HEK293 (cell line): ENCODE measurements around the gene SH3GLB2.
A peak's percentile ranks its signal among the peaks of the same experiment; 100 is the strongest.

Experiments
- GLIS2 ChIP-seq: fragments of 450-650 bp; formaldehyde crosslinking; IDR thresholded peaks from 2 replicates; pipeline ENCODE4 v1.5.1; 2016; ENCODE audit warnings: missing biosample characterization, missing genetic modification characterization
- KLF1 ChIP-seq: fragments of 450-650 bp; formaldehyde crosslinking; IDR thresholded peaks from 2 replicates; pipeline ENCODE4 v1.5.1; 2016; ENCODE audit warnings: missing biosample characterization, missing genetic modification characterization
- KLF7 ChIP-seq: fragments of 450-650 bp; formaldehyde crosslinking; IDR thresholded peaks from 2 replicates; pipeline ENCODE4 v1.5.1; 2016; ENCODE audit warnings: missing biosample characterization, missing genetic modification characterization, borderline replicate concordance
- KLF9 ChIP-seq: fragments of 450-650 bp; formaldehyde crosslinking; IDR thresholded peaks from 2 replicates; pipeline ENCODE4 v1.5.1; 2016; ENCODE audit warnings: missing biosample characterization, missing genetic modification characterization, low read depth
- PRDM6 ChIP-seq: fragments of 450-650 bp; formaldehyde crosslinking; IDR thresholded peaks from 2 replicates; pipeline ENCODE4 v1.5.1; 2017; ENCODE audit warnings: missing biosample characterization, missing genetic modification characterization
- WT1 ChIP-seq: fragments of 450-650 bp; formaldehyde crosslinking; IDR thresholded peaks from 2 replicates; pipeline ENCODE4 v1.5.1; 2016; ENCODE audit warnings: missing biosample characterization, missing genetic modification characterization
- ZBTB48 ChIP-seq: fragments of 450-650 bp; formaldehyde crosslinking; IDR thresholded peaks from 2 replicates; pipeline ENCODE4 v1.5.1; 2016; ENCODE audit warnings: missing biosample characterization, missing genetic modification characterization
- ZEB2 ChIP-seq: fragments of 450-650 bp; formaldehyde crosslinking; IDR thresholded peaks from 2 replicates; pipeline ENCODE4 v1.5.1; 2016; ENCODE audit warnings: missing biosample characterization, missing genetic modification characterization
- ZFP37 ChIP-seq: fragments of 450-650 bp; formaldehyde crosslinking; IDR thresholded peaks from 2 replicates; pipeline ENCODE4 v1.5.1; 2016; ENCODE audit warnings: missing biosample characterization, missing genetic modification characterization
- ZIC2 ChIP-seq: fragments of 450-650 bp; formaldehyde crosslinking; IDR thresholded peaks from 2 replicates; pipeline ENCODE4 v1.5.1; 2016; ENCODE audit warnings: missing biosample characterization, missing genetic modification characterization
- ZNF138 ChIP-seq: fragments of 450-650 bp; formaldehyde crosslinking; IDR thresholded peaks from 2 replicates; pipeline ENCODE4 v1.5.1; 2016; ENCODE audit warnings: missing biosample characterization, missing genetic modification characterization, borderline replicate concordance
- ZNF175 ChIP-seq: fragments of 450-650 bp; formaldehyde crosslinking; IDR thresholded peaks from 2 replicates; pipeline ENCODE4 v1.5.1; 2016; ENCODE audit warnings: missing biosample characterization, missing genetic modification characterization
- ZNF18 ChIP-seq: fragments of 450-650 bp; formaldehyde crosslinking; IDR thresholded peaks from 2 replicates; pipeline ENCODE4 v1.5.1; 2016; ENCODE audit warnings: missing biosample characterization, missing genetic modification characterization
- ZNF221 ChIP-seq: fragments of 450-650 bp; formaldehyde crosslinking; IDR thresholded peaks from 2 replicates; pipeline ENCODE4 v1.5.1; 2017; ENCODE audit warnings: missing biosample characterization, missing genetic modification characterization, borderline replicate concordance
- ZNF350 ChIP-seq: fragments of 450-650 bp; formaldehyde crosslinking; IDR thresholded peaks from 2 replicates; pipeline ENCODE4 v1.5.0; 2017; ENCODE audit warnings: missing biosample characterization, mild to moderate bottlenecking, missing genetic modification characterization
- ZNF433 ChIP-seq: fragments of 450-650 bp; formaldehyde crosslinking; IDR thresholded peaks from 2 replicates; pipeline ENCODE4 v1.5.1; 2016; ENCODE audit warnings: missing biosample characterization, missing genetic modification characterization, low read depth
- ZNF549 ChIP-seq: fragments of 450-650 bp; IDR thresholded peaks from 2 replicates; pipeline ENCODE4 v1.5.1; 2018; ENCODE audit warnings: missing biosample characterization, missing genetic modification characterization, mild to moderate bottlenecking, inconsistent platforms, moderate library complexity
- ZNF621 ChIP-seq: fragments of 450-650 bp; formaldehyde crosslinking; IDR thresholded peaks from 2 replicates; pipeline ENCODE4 v1.5.1; 2017; ENCODE audit warnings: missing biosample characterization, missing genetic modification characterization
- ZNF626 ChIP-seq: fragments of 450-650 bp; sonication (Bioruptor Pico); formaldehyde crosslinking; IDR thresholded peaks from 2 replicates; pipeline ENCODE4 v1.5.1; 2018; ENCODE audit warnings: missing biosample characterization, missing genetic modification characterization, inconsistent platforms
- ZNF658 ChIP-seq: fragments of 450-650 bp; formaldehyde crosslinking; IDR thresholded peaks from 2 replicates; pipeline ENCODE4; 2016; ENCODE audit warnings: missing biosample characterization, missing genetic modification characterization
- ZNF777 ChIP-seq: fragments of 450-650 bp; formaldehyde crosslinking; IDR thresholded peaks from 2 replicates; pipeline ENCODE4 v1.5.1; 2017; ENCODE audit warnings: missing biosample characterization, missing genetic modification characterization, borderline replicate concordance
- ZSCAN16 ChIP-seq: fragments of 450-650 bp; formaldehyde crosslinking; IDR thresholded peaks from 2 replicates; pipeline ENCODE4 v1.5.1; 2016; ENCODE audit warnings: missing biosample characterization, missing genetic modification characterization
- TF ChIP-seq, protein P1 (sequence below): fragments of 450-650 bp; formaldehyde crosslinking; IDR thresholded peaks from 2 replicates; pipeline ENCODE4 v1.5.1; 2016; ENCODE audit warnings: missing biosample characterization, missing genetic modification characterization
- TF ChIP-seq, protein P2 (sequence below): fragments of 450-650 bp; formaldehyde crosslinking; IDR thresholded peaks from 2 replicates; pipeline ENCODE4 v1.5.0; 2017; ENCODE audit warnings: missing biosample characterization, missing genetic modification characterization, borderline replicate concordance
- TF ChIP-seq, protein P3 (sequence below): fragments of 450-650 bp; formaldehyde crosslinking; IDR thresholded peaks from 2 replicates; pipeline ENCODE4 v1.5.1; 2016; ENCODE audit warnings: missing biosample characterization, missing genetic modification characterization
- TF ChIP-seq, protein P4 (sequence below): fragments of 450-650 bp; formaldehyde crosslinking; IDR thresholded peaks from 2 replicates; pipeline ENCODE4 v1.5.1; 2016; ENCODE audit warnings: missing biosample characterization, missing genetic modification characterization

Gene SH3GLB2

DNA sequence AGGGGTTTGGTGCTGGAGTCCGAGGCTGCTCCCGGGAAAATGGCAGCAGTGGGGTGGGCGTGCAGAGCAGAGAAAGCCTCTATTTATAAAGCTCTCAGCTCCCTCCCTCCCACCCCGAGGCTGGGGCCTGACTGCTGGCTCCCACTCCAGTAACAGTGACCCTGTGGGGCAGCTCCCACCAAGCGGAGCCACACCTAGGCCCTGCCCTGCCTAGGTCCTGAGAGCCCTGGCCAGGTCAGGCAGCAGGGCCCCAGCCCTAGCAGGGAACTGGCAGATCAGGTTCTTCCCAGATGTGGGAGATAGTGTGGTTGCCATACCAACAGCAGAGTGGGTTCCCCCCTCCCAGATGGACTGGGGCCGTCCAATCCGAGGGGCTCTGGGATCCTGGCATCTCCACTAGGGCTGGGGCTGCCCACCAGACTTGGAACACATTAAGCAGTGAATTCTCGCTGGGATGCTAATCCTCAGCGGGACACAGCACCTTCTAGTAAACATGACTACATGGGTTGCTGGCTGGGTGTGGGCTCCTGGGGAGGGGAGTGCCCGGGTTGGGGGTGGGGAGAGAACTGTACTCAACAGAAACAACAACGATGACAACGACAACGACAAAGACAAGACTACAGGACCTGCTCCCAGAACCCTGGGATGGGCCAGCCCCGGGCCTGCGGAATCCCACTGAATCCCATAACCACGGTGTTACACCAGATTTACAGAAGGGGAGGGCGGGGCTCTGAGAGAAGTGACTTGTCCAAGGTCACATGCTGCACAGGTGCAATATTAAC lies 1.5 kb downstream of the SH3GLB2 start (continued):
- peak; percentile 95 for TF ChIP-seq ZIC2 (tag by site-specific recombination)
- TF ChIP-seq ZNF175 (tag by site-specific recombination), result no peak
- TF ChIP-seq, protein P1, sequence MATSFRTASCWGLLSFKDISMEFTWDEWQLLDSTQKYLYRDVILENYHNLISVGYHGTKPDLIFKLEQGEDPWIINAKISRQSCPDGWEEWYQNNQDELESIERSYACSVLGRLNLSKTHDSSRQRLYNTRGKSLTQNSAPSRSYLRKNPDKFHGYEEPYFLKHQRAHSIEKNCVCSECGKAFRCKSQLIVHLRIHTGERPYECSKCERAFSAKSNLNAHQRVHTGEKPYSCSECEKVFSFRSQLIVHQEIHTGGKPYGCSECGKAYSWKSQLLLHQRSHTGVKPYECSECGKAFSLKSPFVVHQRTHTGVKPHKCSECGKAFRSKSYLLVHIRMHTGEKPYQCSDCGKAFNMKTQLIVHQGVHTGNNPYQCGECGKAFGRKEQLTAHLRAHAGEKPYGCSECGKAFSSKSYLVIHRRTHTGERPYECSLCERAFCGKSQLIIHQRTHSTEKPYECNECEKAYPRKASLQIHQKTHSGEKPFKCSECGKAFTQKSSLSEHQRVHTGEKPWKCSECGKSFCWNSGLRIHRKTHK (tag by site-specific recombination), result no peak
- no peak for TF ChIP-seq ZBTB48 (tag by site-specific recombination)
- 0 out of 2 replicates have a peak, but pooled peaks have one; percentile 7 for TF ChIP-seq ZNF18 (tag by site-specific recombination)
- TF ChIP-seq WT1 (tag by site-specific recombination), result no peak
- no peak for TF ChIP-seq ZNF221 (tag by site-specific recombination)
- TF ChIP-seq, protein P2, sequence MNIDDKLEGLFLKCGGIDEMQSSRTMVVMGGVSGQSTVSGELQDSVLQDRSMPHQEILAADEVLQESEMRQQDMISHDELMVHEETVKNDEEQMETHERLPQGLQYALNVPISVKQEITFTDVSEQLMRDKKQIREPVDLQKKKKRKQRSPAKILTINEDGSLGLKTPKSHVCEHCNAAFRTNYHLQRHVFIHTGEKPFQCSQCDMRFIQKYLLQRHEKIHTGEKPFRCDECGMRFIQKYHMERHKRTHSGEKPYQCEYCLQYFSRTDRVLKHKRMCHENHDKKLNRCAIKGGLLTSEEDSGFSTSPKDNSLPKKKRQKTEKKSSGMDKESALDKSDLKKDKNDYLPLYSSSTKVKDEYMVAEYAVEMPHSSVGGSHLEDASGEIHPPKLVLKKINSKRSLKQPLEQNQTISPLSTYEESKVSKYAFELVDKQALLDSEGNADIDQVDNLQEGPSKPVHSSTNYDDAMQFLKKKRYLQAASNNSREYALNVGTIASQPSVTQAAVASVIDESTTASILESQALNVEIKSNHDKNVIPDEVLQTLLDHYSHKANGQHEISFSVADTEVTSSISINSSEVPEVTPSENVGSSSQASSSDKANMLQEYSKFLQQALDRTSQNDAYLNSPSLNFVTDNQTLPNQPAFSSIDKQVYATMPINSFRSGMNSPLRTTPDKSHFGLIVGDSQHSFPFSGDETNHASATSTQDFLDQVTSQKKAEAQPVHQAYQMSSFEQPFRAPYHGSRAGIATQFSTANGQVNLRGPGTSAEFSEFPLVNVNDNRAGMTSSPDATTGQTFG, result no peak
- TF ChIP-seq PRDM6 (tag by site-specific recombination), result no peak
- TF ChIP-seq ZSCAN16 (tag by site-specific recombination), result no peak
- TF ChIP-seq ZNF433 (tag by site-specific recombination), result no peak
- no peak for TF ChIP-seq ZNF626 (tag by site-specific recombination)
- no peak for TF ChIP-seq ZNF350 (tag by site-specific recombination)
- no peak for TF ChIP-seq ZNF138
- TF ChIP-seq ZFP37, result no peak
- TF ChIP-seq ZNF621 (tag by site-specific recombination), result no peak
- TF ChIP-seq ZNF549 (tag by site-specific recombination), result no peak
- TF ChIP-seq ZNF658 (tag by site-specific recombination), result no peak
- TF ChIP-seq ZNF777, result no peak
- no peak for TF ChIP-seq ZEB2 (tag by site-specific recombination)
- TF ChIP-seq KLF1 (tag by site-specific recombination), result peak; percentile 49
- TF ChIP-seq KLF9 (tag by site-specific recombination), result peak; percentile 43; the same call in 1 of the 2 replicates
- TF ChIP-seq GLIS2 (tag by site-specific recombination), result peak; percentile 44
- TF ChIP-seq, protein P3, sequence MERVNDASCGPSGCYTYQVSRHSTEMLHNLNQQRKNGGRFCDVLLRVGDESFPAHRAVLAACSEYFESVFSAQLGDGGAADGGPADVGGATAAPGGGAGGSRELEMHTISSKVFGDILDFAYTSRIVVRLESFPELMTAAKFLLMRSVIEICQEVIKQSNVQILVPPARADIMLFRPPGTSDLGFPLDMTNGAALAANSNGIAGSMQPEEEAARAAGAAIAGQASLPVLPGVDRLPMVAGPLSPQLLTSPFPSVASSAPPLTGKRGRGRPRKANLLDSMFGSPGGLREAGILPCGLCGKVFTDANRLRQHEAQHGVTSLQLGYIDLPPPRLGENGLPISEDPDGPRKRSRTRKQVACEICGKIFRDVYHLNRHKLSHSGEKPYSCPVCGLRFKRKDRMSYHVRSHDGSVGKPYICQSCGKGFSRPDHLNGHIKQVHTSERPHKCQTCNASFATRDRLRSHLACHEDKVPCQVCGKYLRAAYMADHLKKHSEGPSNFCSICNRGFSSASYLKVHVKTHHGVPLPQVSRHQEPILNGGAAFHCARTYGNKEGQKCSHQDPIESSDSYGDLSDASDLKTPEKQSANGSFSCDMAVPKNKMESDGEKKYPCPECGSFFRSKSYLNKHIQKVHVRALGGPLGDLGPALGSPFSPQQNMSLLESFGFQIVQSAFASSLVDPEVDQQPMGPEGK (tag by site-specific recombination), result peak; percentile 64
- TF ChIP-seq, protein P4, sequence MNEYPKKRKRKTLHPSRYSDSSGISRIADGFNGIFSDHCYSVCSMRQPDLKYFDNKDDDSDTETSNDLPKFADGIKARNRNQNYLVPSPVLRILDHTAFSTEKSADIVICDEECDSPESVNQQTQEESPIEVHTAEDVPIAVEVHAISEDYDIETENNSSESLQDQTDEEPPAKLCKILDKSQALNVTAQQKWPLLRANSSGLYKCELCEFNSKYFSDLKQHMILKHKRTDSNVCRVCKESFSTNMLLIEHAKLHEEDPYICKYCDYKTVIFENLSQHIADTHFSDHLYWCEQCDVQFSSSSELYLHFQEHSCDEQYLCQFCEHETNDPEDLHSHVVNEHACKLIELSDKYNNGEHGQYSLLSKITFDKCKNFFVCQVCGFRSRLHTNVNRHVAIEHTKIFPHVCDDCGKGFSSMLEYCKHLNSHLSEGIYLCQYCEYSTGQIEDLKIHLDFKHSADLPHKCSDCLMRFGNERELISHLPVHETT, result no peak
- TF ChIP-seq KLF7 (tag by site-specific recombination), result peak; percentile 62; the same call in 1 of the 2 replicates
